CMK (cell line): ENCODE results near the gene DACH1.
"Not testable (repeated sequence)": the region's sequence is repeated elsewhere in the genome, so short reads cannot be mapped to it uniquely, and the experiment has no call there.

Experiments used
- DNase-seq: peaks from one replicate; pipeline ENCODE4 v3.0.0-alpha.2; 2010; ENCODE audit warnings: low read depth

DACH1 gene

DNA sequence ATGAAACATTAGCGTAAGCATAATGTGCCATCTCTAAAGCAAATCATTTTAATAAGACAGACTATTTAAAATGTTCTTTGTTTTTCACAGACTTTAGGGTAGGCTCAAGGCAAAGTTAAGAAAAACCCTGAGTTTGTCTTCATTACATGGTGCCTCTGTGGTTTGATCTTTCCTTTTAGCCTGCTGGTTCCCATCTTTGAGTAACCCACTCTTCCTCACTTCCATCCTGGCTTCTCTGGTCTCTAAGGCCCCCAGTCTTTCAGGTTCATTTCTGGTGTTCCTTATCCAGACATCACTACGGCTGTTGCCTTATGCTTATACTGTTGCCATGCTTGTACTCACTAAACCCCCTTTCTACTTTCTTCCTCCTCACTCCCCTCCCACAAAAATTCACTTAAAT, 38.4 kb downstream of the DACH1 start:
- no peak for DNase-seq

DNA sequence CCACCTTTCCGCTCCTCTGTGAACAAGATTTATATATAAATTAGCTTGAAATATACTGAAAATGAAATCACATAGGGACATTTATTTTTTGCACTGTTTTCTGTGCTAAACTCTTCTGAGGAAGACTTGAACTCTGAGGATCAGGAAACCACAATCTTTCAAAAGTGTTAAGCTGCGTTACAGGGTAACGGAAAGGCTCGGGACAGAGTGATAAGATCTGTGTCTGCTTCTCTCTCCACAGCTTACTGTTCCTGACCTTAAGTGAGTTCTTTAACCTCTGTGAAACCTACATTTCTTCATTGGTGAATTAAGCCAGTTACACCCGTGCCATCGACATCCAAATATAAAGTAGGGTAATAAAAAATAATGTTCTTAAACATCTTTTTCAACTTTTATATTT, 38.9 kb downstream of the DACH1 start:
- DNase-seq = peak; percentile 66

DNA sequence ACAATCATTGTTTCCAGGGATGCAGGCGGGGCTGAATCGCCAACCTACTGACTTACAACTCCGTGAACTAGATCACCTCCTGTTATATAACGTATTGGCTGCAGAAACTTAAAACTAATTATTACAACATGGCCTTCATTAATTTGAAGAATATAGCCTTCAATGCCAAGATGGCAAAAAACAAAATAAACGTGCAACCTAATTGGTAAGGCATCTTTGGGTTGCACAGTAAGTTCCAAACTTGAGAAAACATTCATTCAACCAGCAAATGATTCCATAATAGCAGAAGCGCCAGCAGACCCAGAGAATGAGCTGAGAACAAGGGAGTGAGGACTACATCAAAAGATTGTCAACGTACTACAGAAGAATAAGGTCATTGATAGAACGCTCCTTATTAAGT, 39.8 kb downstream of the DACH1 start:
- DNase-seq = no peak

DNA sequence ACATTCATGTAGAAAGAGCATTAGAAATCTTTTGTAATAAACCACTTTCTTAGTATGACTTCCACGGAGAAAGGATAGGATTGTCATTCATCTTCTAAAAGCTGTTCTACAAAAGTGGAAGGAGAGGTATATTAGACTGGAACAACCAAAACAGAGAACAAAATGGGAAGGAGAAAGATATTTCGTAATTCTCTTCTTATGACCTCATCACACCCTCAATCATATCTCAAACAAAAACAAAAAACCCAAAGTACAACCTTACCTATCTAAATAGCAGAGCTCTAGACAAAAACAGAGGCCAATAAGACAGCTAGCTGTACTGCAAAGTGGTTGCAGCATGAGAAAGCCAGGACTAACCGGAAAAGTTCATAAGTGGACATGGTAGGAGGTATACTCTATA, 46.3 kb downstream of the DACH1 start:
- no peak for DNase-seq

DNA sequence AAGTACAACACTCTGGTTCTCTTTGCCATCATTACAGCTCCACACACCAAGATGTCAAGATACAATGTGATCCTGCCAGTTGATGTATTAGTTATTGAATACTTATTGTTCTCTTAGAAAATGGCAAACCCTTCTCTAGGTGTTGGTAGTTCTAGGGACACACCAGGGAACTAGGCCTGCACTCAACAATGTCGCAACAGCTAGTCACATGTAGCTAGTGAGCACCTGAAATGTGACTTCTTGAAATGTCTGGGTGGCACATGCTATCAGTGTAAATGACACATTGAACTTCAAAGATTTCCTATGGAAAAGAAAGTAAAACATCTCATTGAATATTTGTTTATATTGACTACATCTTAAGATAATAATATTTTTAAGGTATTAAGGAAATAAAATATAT, 49.7 kb downstream of the DACH1 start:
- no peak for DNase-seq

DNA sequence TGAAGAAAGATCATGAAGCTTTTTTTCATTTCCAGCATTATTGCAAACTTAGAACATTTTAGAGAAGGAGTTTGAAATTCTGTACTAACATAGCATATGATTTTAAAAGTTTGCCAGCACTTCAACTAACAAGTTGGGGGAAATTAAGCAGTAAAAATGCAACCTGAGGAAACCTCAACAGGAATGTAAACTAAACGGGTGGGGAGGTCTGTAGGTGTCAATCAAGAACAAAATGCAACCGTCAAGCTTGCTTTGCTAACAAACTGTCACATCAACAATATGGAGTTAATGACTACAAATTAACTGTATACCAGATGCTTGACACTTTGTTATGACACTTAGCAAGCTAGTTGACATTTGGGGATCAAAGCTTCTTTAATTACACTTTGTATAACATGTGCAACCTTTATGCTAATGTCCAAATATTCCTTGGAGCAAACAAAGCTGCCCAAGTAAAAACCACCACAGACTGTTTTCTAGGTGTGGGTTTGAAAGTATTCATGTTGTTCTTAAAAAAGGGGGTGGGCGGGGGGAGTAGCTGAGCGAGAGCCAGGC, 52.1 kb downstream of the DACH1 start:
- DNase-seq = no peak

DNA sequence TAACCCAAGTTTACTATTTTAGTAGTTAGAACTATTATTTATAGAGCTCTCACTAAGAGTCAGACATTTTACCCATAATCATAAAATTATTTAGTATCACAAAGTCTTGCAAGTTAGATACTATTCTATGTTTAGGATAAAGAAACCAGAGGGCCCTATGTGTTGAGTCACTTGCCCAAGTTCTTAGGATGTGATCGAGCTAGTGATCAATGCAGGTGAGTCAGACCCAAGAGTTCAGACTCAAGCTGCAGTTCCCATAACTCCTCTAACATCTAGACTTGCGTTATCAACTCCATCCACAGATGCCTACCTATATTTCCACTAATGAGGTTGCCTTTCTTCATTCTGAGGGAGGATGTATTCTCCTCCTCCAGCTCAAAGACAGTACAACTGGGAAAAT, 53.8 kb downstream of the DACH1 start:
- DNase-seq = no peak

DNA sequence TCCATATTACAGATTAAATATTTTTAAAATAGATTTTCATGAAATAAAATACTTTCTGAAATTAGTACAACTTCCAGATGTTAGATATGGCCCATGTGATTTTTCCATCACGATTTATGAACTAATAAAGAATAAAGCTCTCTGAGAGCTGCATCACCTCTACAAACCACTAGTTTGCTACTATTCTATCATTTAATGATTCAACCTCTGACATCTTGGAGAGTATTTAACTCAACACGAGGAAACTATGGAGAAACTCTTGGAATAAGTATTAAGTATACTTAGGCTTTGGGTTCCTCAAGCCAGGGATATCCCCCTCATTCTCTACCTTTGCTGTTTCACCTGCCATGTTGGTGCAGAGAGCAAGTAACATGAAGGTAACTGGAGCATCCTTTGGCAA, 55.7 kb downstream of the DACH1 start:
- DNase-seq = no peak

DNA sequence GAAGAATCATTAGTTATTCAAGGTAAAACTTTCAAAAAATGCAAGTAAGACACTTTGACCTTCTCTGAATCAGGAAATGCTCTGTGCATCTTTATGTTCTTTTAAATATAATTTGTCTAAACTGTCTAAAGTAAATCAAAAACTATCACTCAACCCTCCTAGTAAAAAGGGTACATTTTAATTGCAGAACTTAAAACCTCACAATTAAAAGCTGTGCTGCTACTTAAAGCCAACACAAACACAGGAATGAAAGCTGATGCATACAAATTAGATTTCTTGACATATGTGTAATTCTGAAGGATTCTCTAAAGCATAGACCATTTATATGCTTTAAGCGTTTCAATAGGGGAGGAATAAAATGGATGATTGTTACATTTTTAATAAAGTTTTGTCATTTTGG, 58.3 kb downstream of the DACH1 start:
- no peak for DNase-seq

DNA sequence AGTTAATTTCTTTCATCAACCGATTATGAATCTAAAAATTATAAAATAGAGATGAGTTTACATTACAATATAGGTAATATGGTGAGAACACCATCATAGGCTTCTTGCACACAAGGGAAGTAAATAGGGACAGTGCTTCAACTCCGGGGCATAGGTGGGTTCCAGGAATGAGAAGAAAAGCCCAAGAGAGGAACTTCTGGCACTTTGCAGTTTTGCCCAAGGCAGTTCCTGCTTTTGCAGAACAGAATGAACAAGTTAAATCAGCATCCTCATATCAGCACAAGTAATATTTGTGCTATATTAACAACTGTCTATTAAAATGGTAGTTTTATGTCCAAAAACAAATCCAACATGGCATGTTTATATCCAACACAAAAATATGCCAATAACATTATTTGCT, 60.1 kb downstream of the DACH1 start:
- DNase-seq = no peak

DNA sequence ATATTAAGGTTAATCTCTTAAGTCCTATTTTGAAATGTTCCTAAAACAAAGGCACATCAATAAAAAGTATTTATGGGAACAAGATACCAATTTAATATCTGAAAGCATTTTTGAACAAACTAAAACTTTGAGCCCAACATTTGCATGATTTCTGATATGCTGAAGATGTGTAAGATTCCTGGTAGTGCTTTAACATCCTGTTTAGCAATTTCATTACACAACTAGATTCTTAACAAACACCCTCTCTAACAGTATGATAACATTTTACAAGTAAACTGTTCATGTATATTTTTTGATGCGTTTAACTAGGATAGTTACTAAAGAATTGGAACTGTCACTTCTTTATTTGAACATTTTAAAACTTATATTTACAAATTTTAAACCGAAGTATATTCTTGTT, 63.9 kb downstream of the DACH1 start:
- DNase-seq = no peak

DNA sequence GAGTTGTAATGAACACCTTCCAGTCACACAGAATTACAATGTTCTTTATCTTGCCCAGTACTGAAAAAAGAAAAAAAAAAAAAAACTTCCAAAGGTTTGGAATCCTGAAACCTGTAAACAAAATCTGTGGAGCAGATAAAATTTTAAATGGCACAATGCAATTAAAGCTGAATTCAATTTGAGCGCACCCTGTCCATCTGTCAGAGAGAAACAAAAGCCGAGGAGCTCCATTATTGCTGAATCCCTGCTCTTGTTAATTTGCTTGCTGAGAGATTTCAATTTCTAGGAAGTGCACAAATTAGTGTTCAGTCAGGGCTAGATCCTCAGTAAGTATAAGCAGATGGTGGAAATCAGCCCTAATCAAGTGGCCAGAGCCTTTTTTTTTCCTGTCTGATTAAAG, 65.2 kb downstream of the DACH1 start:
- no peak for DNase-seq

DNA sequence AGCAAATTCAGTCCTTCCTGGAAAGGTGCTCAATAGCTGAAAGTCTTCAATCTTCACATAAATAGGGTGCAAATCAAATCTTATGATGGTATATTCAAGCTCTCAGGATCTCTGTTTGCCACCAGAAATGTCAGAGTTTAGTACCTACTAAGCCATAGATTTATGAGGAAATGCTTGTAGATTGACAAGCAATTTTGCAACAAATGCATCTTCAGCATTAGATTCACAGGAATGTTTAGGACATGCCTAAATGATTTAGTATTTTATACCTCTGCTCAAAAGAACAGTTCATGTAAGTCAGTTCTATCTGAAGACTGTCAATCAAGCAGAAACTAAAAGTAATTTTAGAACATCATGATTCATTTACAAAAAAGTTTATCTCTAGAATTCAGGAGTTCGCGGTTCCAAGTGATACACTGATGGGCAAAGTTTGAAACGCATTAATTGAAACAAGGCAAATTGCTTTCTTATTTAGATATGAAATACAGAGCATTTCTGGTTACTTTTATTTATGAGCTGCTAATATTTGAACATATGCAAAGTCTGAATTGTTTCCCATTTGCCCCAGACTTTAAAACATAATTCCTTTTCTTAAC, 65.7 kb downstream of the DACH1 start:
- DNase-seq = no peak

DNA sequence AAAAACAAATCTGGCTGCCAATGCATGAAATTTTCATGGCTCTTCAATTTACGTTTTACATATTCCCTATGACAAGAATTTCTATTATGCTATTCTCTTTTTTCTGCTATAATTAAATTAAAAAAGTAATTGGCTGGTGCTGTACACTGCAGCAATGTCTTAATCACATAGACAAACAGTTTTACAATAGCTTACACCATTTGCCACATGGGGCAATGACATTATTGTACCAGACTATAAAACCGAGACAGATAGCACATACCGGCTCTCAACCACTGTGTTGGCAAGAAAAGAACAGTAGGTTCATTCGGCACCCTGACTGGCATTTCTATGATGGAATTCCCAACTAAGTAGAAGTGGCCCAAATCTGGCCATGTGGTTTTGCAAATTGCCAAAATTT, 67.7 kb downstream of the DACH1 start:
- DNase-seq = no peak

DNA sequence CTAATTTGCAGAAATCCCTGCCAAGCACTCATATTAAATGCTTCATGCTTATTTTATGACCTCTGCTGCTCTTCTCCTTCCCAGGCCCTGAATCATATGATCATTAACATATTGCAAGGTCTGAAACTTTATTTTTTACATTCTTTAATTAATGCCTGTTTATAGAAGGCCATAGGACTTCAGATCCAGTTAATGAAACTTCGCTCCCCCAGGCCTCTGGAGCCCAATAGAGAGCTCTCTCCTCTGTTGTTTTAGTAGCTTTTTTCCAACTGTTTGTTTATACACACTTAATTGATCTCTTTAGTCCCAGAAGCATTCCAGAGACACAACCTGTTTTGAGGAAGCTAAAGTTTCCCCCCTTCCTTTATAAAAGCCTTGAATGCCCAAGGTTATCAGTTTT, 68.3 kb downstream of the DACH1 start:
- no peak for DNase-seq

DNA sequence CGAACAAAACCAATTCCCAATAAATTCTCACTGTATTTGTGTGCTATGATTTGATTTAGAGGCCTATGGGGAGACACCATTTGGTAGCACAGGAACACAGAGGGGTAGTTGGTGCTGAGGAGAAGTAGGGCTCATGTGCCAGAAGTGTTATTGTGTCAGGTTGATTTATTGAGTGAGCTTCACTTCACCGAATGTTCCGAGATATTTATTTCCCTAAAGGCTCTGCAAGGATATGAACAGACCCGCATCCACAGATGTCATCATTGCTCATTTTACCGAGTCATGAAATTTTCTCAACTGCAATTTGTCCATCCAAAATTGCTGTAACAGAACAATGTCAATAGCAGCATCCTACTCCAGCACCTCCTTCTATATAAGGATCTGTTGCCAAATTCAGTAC, 69.5 kb downstream of the DACH1 start:
- DNase-seq = no peak

DNA sequence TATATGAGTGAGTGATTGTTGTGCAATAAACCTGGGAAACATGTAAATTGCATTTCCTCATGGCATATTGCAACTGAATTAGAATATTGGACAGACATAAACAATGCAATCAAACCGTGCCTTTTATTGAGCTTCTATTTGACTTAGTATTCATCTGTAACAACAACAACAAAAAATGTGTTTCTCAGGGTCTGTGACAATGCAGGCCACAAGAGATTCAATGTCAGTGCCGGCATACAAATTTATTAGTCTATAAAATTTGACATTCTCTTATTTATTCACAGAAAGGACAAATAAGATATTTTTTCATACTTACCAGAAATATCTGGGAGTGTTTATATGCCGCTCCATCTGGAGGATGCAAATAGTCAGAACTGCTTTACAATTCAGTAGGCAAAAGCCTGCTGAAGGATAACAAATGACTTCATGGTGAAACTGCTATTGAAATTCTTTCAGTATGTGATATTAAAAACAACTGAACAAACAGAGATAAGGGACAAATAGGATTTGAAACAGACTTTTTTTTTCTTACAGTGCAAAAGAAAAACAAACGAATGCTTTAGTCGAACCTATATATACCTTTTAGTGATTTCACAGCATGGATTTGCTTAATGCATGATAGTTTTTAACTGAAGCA, 77.2 kb downstream of the DACH1 start:
- no peak for DNase-seq

DNA sequence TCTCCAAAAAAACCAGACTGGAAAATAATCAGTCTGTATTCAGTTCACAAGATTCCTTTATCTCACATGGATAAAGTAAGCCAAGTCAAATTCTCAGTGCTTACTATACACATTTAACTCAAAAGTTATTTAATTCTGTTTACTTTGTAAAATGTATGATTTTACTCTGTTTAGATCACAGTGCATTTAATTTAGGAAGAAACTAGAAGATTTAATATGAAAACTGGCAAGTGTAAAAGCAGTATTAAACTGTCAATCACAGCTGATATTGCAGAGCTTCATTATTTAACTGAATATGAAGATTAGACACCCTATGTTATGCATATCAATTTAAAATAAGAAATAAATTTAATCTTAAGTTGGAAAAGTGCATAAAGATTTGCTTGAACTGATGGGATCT, 78.0 kb downstream of the DACH1 start:
- DNase-seq = no peak

DNA sequence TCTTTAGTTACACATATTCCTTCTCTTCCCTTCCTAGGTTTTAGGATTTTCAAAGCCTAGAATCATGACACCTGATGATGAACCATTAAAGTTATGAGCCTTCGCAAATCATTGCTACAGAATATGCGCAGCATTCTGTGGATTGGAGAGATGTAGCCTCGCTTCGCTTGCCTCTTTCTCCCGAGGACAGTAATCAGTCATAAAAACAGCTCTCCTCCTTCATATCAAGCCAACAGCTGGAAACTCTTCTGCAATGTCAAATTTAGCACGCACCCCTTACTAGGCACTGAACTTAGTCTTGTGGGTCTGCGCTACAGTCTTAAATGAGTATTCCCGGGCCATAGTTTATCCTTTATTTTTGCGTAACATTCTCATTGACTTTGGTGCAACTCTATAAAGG, 79.6 kb downstream of the DACH1 start:
- no peak for DNase-seq

DNA sequence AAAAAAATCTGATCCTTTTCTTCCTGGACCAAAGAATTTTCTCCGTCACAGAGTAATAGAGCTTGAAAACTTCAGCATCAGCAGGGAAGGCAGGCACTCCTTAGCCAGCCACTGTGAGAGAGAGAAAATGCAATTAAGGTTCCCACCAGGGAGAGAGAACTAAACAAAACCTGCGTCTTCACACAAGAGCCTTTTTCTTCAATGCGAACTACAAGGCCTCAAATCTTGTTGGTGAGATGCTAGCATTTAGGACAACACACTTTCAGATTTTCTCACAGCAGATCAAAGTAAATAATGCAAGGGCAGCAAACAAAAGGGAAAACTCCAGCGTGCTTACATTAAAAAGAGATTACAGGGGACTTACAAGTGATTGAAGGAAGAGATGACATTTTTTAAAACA, 80.1 kb downstream of the DACH1 start:
- no peak for DNase-seq

DNA sequence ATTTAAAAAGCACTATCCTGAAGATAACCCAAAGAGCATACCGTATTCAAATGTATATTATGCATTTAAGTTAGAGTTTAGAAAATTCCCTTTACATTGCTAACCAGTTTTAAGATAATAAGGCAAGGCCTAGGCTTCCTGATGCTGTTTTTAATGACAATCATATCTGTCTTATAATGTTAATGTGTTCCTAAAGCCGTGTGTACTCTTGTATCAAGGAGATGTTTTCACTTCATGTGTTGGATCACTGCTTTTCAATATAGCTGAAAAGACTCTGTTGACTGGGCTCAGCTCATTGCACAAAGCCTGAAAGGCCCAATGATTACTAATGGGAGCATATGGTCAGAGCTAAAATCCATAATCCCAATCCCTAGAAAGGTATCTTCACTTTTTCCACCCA, 81.6 kb downstream of the DACH1 start:
- no peak for DNase-seq

DNA sequence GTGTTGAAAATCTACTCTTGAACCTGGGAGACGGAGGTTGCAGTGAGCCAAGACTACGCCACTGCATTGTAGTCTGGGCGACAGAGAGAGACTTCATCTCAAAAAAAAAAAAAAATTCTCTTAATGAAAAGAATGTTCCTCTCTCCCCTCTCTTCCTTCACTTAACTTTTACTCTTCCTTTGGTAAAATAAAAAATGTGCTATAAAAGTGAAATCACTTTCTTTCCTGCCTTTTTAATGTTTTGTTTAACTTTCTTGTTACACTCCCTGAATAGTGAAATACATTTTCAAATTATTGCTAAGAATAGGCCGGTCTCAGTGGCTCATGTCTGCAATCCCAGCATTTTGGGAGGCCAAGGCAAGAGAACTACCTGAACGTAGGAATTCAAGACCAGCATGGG, 86.5 kb downstream of the DACH1 start:
- no peak for DNase-seq

DNA sequence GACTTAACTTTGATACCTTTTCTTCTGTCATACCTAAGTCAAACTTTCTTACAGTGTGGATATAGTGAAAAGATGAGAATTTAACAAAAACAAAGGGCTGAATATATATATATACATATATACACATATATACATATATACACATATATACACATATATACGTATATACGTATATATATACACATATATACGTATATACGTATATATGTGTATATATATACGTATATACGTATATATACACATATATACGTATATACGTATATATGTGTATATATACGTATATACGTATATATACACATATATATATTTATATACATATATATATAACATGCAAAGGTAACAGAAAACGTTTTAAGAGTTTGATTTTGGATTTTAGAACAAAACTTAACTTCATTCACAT, 88.0 kb downstream of the DACH1 start:
- DNase-seq = not testable (repeated sequence)

DNA sequence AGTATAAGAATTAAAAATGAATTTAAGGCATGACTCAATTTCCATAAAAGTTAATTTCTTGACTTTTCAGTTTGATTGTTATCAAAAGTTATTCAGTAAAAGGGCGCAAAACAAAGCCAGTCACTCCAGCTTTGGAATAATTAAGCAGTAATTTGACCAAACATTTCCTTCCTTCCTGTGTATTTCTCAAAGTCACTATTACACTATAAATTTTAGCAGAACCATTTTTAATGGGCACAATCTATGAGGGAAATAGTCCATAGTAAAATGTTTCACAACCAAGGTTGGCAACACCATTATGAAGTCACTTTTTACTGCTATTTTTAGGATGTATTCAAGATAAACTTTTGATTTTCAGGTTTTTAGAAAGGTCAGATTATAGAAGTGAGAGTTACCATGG, 91.0 kb downstream of the DACH1 start:
- no peak for DNase-seq
